Stimulated activated CD4-positive, alpha-beta T cell treated with anti-CD3 and anti-CD28 coated beads, Interleukin-2, amount 100 ng/mL, for 4 hours (primary cell): ENCODE results near the gene NANP.
"Not testable (repeated sequence)": the region's sequence is repeated elsewhere in the genome, so short reads cannot be mapped to it uniquely, and the experiment has no call there.

ENCODE experiments used
- DNase-seq: peaks from one replicate; pipeline ENCODE4 v3.0.0-alpha.2; 2020; ENCODE audit warnings: low read depth

NANP gene

GRCh38 chr20:25623736-25624499 is at the start of gene NANP:
Gene NANP, minus strand, starts transcription at chr20:25624014. Its CDS starts 66 bp downstream, at chr20:25623948.
- peak; percentile 78 for DNase-seq

- DNase-seq, result no peak
Observed at GRCh38 chr20:25672659-25673235, 48.9 kb upstream of the NANP start.

- no peak for DNase-seq
Observed at GRCh38 chr20:25669826-25670422, 46.1 kb upstream of the NANP start.

GRCh38 chr20:25668446-25668845 is 44.6 kb upstream of the NANP start:
- no peak for DNase-seq

GRCh38 chr20:25659999-25660398 is 36.2 kb upstream of the NANP start:
- DNase-seq, result no peak

- DNase-seq, result no peak
Observed at GRCh38 chr20:25654487-25654886, 30.7 kb upstream of the NANP start.

GRCh38 chr20:25652866-25653265 is 29.1 kb upstream of the NANP start:
- not testable (repeated sequence) for DNase-seq

GRCh38 chr20:25644814-25645213 is 21.0 kb upstream of the NANP start:
- no peak for DNase-seq

GRCh38 chr20:25643716-25644115 is 19.9 kb upstream of the NANP start:
- DNase-seq, result no peak

- no peak for DNase-seq
Observed at GRCh38 chr20:25637247-25637646, 13.4 kb upstream of the NANP start.

GRCh38 chr20:25632940-25633790 is 9.4 kb upstream of the NANP start:
- DNase-seq, result no peak

- not testable (repeated sequence) for DNase-seq
Observed at GRCh38 chr20:25630615-25631014, 6.8 kb upstream of the NANP start.

GRCh38 chr20:25629816-25630499 is 6.1 kb upstream of the NANP start:
- no peak for DNase-seq

GRCh38 chr20:25626779-25627178 is 3.0 kb upstream of the NANP start:
- no peak for DNase-seq

GRCh38 chr20:25624500-25624939 is 706 bp upstream of the NANP start:
- peak; percentile 2 for DNase-seq

GRCh38 chr20:25623225-25623735 is 534 bp downstream of the NANP start:
- peak; percentile 1 for DNase-seq

- DNase-seq, result no peak
Observed at GRCh38 chr20:25622450-25623224, 1.2 kb downstream of the NANP start.

- DNase-seq, result no peak
Observed at GRCh38 chr20:25622049-25622448, 1.8 kb downstream of the NANP start.

- DNase-seq, result no peak
Observed at GRCh38 chr20:25619514-25619913, 4.3 kb downstream of the NANP start.

GRCh38 chr20:25608774-25609173 is 15.0 kb downstream of the NANP start:
- DNase-seq, result no peak
